Aorta (tissue), 5 donors: ENCODE results near the gene ITGA5. TPM values are rescaled to one million over a fixed set of nuclear protein-coding genes. Genes with fewer than 3 reads are reported as not detected.

Experiments used
- ATAC-seq: fragments of 200-7000 bp; cut with Tn5 transposase; one replicate; pipeline ENCODE4 v1.9.1; 2022; ENCODE audit warnings: moderate library complexity; ENCODE audit not compliant: low FRiP score
- DNase-seq, 2 donors: peaks; one replicate each; pipeline ENCODE4 v3.0.0-alpha.2; 2020
- H3K27ac ChIP-seq, 2 donors: one replicate each; pipeline ENCODE4 v1.5.1; 2013; ENCODE audit warnings: low read length in 2 of 2, mild to moderate bottlenecking in 2 of 2, moderate library complexity in 2 of 2, control low read depth in 1 of 2, inconsistent platforms in 1 of 2, low read depth in 1 of 2
- H3K27me3 ChIP-seq, 2 donors: one replicate each; pipeline ENCODE4 v1.6.1; 2013; ENCODE audit warnings: control low read depth in 1 of 2, low read length in 1 of 2, mild to moderate bottlenecking in 1 of 2, moderate library complexity in 1 of 2; ENCODE audit not compliant: insufficient read depth in 2 of 2, control insufficient read depth in 1 of 2
- H3K36me3 ChIP-seq, 2 donors: one replicate each; pipeline ENCODE4 v1.6.1; 2013; ENCODE audit warnings: control low read depth in 1 of 2, low read length in 1 of 2, mild to moderate bottlenecking in 1 of 2; ENCODE audit not compliant: insufficient read depth in 2 of 2, control insufficient read depth in 1 of 2
- H3K4me1 ChIP-seq, 2 donors: one replicate each; pipeline ENCODE4 v1.6.1; 2013; ENCODE audit warnings: low read length in 2 of 2, control low read depth in 1 of 2, mild to moderate bottlenecking in 1 of 2, moderate library complexity in 1 of 2; ENCODE audit not compliant: insufficient read depth in 2 of 2, control insufficient read depth in 1 of 2
- H3K4me3 ChIP-seq, 2 donors: one replicate each; pipeline ENCODE4 v1.5.1; 2013; ENCODE audit warnings: low read length in 2 of 2, control low read depth in 1 of 2, mild to moderate bottlenecking in 1 of 2
- H3K9me3 ChIP-seq: one replicate; pipeline ENCODE4 v1.6.1; 2013; ENCODE audit warnings: mild to moderate bottlenecking, low read length; ENCODE audit not compliant: control insufficient read depth
- WGBS, 2 donors: extraction: QIAGEN DNeasy Blood & Tissue Kit; methylation state at CpG; one replicate each; pipeline ENCODE4 v1.1.7; 2013; 5-methylcytosine and 5-hydroxymethylcytosine counted together
- intact Hi-C, 2 donors: fragments of 100-400 bp; cut with DNase I; formaldehyde crosslinking; loops; one replicate each; pipeline versions ENCODE4 v1.14.2 to v1.15.0; 2022
- polyA plus RNA-seq, 2 donors: library from polyadenylated mRNA; stranded (reverse); fragments of 200-250 nt; gene quantifications; one replicate each; pipeline ENCODE4 v1.2.3, GENCODE V29; 2013
- total RNA-seq, 2 donors: library from RNA; stranded (reverse); fragmentation: NEBNext Ultra II Directional; extraction: Animal tissue kit (Norgen Biotek cat#: 25700); gene quantifications; one replicate each; pipeline ENCODE4 v1.2.1, GENCODE V29; 2021
- donor health status: healthy with polysubstance abuse.
- donor health status: Bipolar disorder and iron deficiency.
- donor health status: DM: no; HTN: no; CAD: no.
- donor health status: DM: no; HTN: no; CAD: no.
- donor health status: DM: yes; HTN: yes; CAD: no.

The ITGA5 gene
- total and polyA plus RNA-seq, 4 donors, result 26.5 to 1,416 (median 353) TPM

DNA sequence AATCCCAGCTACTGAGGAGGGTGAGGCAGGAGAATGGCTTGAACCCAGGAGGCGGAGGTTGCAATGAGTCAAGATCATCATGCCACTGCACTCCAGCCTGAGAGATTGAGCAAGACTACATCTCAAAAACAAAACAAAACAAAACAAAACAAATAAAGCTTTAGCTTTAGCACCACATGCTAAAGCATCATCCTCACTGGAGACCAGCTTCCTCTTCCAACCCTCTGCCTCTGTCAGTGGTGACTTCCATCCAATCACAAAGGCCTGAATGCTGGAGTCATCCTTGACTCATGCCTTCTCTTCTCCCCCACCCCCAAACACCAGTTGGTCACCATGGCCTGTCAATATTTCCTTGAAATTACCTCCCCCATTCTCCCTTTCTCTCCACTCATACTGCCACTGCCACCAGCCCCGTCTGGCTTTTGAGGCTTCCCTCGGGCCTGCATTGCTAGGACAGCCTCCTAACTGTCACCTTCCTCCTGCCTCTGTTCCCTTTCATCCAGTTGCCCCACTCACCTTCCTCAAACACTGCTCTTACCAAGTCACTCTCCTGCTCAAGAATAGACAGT is 35.9 kb downstream of the ITGA5 start:
- ATAC-seq (no peak), DNase-seq (peak in 1 of 2 donors; percentile 64)
- Histone ChIP-seq H3K27ac (no peak overlapping the region), H3K36me3 (no peaks in the 10 kb centered on the region), H3K4me1 (no peaks in the 10 kb centered on the region), H3K4me3 (no peak overlapping the region), H3K27me3 (no peaks in the 10 kb centered on the region), H3K9me3 (no peaks in the 10 kb centered on the region)
- WGBS, 2 donors, result 88% methylated on average over 3 of the region's 3 CpGs
- intact Hi-C loops, result no loop called here

DNA sequence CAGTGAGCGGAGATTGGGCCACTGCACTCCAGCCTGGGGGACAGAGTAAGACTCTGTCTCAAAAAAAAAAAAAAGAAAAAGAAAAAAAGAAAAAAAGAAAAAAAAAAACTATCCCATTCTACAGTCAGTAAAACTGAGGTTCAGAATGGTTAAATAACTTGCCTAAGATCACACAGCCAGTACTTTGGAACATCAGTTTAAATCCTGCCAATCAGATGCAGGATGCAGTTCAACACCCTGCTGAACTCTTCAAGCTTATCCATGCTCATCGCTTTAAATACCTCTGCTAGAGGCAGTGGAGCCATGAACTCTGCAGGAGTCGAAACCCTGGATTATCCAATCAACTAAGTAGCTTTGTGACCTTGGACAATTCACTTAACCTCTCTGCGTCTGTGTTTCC is 37.9 kb downstream of the ITGA5 start:
- intact Hi-C loops, result no loop called here
- 95% methylated on average over 4 of the region's 4 CpGs for WGBS, 2 donors
- Histone ChIP-seq H3K27me3 (no peaks in the 10 kb centered on the region), H3K9me3 (no peaks in the 10 kb centered on the region), H3K4me3 (no peak overlapping the region), H3K36me3 (no peaks in the 10 kb centered on the region), H3K4me1 (no peaks in the 10 kb centered on the region), H3K27ac (no peak overlapping the region)
- DNase-seq (no peak), ATAC-seq (no peak)

DNA sequence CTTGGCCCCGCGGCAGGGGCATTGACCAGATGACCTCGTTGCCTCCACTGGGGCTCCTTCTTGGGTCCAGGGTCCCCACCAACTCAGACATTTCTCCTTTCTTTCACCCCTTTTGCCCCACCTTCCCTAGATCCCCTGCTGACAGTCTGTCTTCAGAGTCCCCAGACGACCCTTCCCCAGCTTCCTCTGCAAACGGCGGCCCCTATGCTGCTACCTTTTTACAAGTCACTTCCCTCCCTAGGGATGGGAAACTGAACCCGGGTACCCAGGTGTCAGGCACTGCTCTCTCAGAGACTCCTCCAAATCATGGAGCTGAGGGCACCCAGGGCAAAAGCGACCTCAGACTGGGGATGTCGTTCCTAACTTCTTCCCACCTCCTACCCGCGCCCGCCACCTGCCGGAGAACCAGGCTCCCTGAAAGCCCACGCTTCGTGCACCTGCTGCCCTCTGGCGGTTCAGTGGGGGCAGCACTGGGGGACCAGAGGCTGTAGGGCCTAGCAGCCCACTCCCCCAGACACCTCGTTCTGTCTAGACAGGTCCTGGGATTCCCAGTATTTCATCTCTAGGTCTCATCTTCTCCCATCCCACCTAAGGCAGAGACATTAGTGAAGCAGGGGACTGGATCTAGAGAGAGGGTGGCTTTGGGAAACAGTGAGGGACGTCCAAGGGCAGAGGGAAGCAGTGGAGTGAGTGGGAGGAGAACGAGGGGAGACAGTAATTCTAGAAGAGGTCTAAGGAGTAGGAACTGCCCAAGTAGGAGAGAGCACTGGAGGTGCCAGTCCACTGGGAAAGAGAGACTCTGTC is 39.5 kb downstream of the ITGA5 start:
- H3K27ac ChIP-seq, result peak overlapping the region in 1 of 2 donors; percentile 38
- 5 to 6% methylated on average over 18 to 19 of the region's 19 CpGs for WGBS, 2 donors
- intact Hi-C loops, result no loop called here
- H3K27me3 ChIP-seq, result no peaks in the 10 kb centered on the region
- ATAC-seq (peak; percentile 95), DNase-seq (peak; percentile 94 to 98)
- peak overlapping the region in 1 of 2 donors; percentile 7 for H3K4me3 ChIP-seq
- no peaks in the 10 kb centered on the region for H3K36me3 ChIP-seq
- H3K4me1 ChIP-seq, result no peaks in the 10 kb centered on the region
- H3K9me3 ChIP-seq, result no peaks in the 10 kb centered on the region

DNA sequence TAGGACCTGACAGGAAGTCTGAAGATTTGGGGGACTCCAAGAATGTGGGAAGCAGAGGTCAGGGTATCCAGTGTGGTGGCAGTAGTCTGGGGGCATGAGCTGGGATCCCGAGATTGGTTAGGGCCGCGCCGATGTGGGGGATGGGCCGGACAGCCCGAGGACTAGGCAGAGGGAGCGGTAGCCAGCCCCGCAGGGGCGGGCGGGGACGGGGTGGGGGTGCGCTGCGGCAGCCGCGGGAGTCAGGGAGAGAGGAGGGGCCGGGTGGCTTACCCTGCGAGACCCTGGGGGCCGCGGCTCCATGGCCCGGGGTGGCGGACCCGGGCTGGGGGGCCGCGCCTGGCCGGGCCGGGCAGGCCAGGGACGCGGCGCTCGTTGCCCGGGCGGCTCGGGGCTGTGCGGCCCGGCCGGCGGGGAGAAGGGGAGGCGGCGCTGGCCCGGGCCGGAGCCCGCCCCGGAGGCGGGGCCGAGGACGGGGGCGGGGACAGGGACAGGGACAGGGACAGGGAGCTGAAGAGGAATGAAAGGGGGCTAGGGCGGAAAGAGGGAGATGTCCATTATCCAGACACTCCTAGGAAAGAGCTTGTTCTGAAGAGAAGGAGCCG is 40.2 kb downstream of the ITGA5 start:
- H3K4me3 ChIP-seq, result peak overlapping the region in 1 of 2 donors; percentile 7
- peak overlapping the region in 1 of 2 donors; percentile 38 for H3K27ac ChIP-seq
- 4 to 11% methylated on average over 11 to 49 of the region's 49 CpGs for WGBS, 2 donors
- intact Hi-C loops, result no loop called here
- H3K36me3 ChIP-seq, result no peaks in the 10 kb centered on the region
- no peaks in the 10 kb centered on the region for H3K27me3 ChIP-seq
- DNase-seq (peak in 1 of 2 donors; percentile 92), ATAC-seq (peak; percentile 88)
- H3K9me3 ChIP-seq, result no peaks in the 10 kb centered on the region
- no peaks in the 10 kb centered on the region for H3K4me1 ChIP-seq

DNA sequence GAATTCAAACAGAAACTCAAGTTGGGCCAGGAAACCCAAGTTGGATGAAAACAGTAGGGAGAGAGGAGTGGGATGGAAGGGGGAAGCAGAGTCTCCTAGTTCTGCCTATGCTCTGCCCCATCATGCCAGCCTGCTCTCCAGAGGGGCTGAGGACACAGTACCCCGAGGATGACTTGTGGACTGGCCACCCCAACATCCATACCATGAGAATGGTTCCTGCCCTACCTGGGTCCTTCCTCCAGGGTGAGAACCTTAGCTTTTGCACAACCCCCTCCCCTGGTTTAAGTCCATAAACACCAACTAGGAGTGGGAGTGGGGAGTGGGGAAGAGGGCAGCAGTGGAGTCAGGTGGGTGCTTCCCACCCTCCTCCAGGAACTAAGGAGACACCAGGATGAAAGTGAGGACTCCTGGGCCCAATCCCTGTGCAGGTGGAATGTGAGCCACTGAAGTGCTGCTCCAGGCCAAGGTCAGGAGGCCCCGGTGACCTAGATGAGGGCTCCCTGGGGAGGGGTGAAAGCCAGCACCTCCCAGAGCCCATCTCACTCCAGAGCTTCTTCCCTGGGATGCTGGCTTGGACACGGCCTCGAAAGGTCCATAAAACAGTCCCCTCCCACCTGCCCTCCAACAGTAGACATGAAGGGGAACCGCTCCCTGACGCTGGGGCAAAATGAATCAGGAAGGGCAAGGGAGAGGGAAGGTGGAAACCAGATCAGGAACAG is 41.1 kb downstream of the ITGA5 start:
- 82 to 85% methylated on average over 5 to 6 of the region's 6 CpGs for WGBS, 2 donors
- no peaks in the 10 kb centered on the region for H3K27me3 ChIP-seq
- DNase-seq (no peak), ATAC-seq (no peak)
- intact Hi-C loops, result no loop called here
- no peaks in the 10 kb centered on the region for H3K36me3 ChIP-seq
- no peak overlapping the region for H3K4me3 ChIP-seq
- no peak overlapping the region for H3K27ac ChIP-seq
- H3K9me3 ChIP-seq, result no peaks in the 10 kb centered on the region
- no peaks in the 10 kb centered on the region for H3K4me1 ChIP-seq

DNA sequence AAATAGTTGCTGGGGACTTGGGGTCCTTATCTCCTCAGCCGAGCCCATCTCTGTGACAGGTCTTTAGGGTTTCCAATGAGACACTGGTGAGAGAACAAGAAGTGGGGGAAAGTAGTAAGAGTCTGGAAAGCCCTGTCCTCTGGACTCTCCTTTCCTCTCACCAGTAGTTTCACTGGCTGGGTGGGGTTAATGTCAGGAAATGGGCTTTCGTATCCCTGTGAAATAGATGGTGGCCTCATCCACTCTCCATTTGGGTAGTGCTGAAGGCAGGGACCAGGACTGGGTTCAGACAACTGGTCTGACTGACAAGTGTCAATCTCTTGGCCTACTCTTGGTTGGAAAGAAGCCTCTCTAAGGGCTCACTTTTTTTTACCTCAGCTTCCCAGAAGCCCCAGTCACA is 42.1 kb downstream of the ITGA5 start:
- intact Hi-C loops, result no loop called here
- no peaks in the 10 kb centered on the region for H3K9me3 ChIP-seq
- ATAC-seq, result no peak
- H3K4me3 ChIP-seq, result no peak overlapping the region
- 89 to 93% methylated on average over 2 of the region's 2 CpGs for WGBS, 2 donors
- no peaks in the 10 kb centered on the region for H3K36me3 ChIP-seq
- H3K4me1 ChIP-seq, result no peaks in the 10 kb centered on the region
- H3K27me3 ChIP-seq, result no peaks in the 10 kb centered on the region
- no peak overlapping the region for H3K27ac ChIP-seq
- DNase-seq, result no peak

DNA sequence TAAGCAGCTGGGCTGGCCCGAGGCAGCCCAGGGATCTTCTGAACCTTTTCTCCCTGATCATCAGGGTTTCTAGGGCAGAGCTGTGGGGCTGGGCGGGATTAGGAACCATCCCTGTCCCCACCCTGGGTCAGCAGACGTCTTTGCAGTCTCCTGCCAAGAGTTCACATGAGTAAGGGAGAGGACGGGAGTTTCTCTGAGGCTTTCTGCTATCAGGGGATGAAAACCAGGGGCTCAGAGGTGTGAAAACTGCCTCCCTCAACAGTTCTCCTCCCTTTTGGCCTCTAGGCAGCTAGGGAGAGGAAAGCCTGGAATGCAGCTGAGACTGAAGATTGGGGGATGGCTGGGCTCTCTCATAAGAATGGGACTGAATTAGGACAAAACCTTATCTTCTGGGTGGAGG is 42.5 kb downstream of the ITGA5 start:
- H3K27ac ChIP-seq, result no peak overlapping the region
- no peaks in the 10 kb centered on the region for H3K36me3 ChIP-seq
- no peaks in the 10 kb centered on the region for H3K9me3 ChIP-seq
- no peaks in the 10 kb centered on the region for H3K4me1 ChIP-seq
- intact Hi-C loops, result no loop called here
- H3K27me3 ChIP-seq, result no peaks in the 10 kb centered on the region
- 81 to 83% methylated on average over 4 of the region's 4 CpGs for WGBS, 2 donors
- no peak overlapping the region for H3K4me3 ChIP-seq
- no peak for DNase-seq
- no peak for ATAC-seq

DNA sequence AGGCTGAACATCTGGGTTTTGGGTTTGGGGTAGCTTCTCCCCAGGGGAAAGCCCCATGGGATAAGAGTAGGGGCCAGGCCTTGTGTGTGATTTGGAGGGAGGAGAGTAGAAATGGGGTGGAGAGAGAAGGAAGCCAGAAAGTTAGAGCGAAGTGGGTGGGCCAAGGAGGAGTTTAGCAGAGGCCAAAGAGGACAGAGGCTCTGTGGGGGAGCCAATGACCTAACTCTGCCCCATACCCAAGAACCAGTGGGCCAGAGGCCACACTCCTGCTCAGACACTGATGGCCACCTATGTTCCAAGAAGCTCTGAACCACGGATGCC is 43.8 kb downstream of the ITGA5 start:
- no peaks in the 10 kb centered on the region for H3K4me1 ChIP-seq
- H3K4me3 ChIP-seq, result no peak overlapping the region
- ATAC-seq (no peak), DNase-seq (no peak)
- H3K36me3 ChIP-seq, result no peaks in the 10 kb centered on the region
- H3K27ac ChIP-seq, result no peak overlapping the region
- intact Hi-C loops, result no loop called here
- 41 to 60% methylated on average over 2 of the region's 2 CpGs for WGBS, 2 donors
- no peaks in the 10 kb centered on the region for H3K9me3 ChIP-seq
- no peaks in the 10 kb centered on the region for H3K27me3 ChIP-seq
